ENCODE results near the gene TARS3.

The TARS3 gene

GRCh38 chr15:101621961-101622360 is 102.3 kb downstream of the TARS3 start:
- H3K4me3 ChIP-seq (ENCODE audit: low read depth, low read length), result no peak overlapping the region
- no peak for TF ChIP-seq CTCF (IDR thresholded peaks at IDR 0.05; ENCODE audit: low read depth, low read length)

DNA sequence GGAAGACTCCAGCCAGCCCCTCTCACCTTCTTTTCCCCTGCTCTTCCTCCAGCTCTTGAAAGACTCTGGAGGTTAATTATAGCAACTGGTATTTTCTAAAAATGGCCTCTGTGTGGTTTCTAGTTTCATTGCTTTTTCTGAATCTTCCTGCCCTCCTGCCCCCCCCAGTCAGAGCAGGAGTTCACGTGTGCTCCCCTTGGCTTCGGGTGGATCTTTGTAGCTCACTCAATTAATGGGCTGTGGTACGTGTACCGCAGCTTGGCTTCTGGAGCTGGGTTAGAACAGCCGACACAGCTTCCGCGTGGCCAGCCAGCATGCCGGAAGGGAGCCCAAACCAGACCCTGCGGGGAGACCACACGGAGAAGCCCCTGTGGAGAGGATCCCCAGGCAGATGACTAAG is 103.6 kb downstream of the TARS3 start:
- no peak for TF ChIP-seq CTCF (IDR thresholded peaks at IDR 0.05; ENCODE audit: low read depth, low read length)
- no peak overlapping the region for H3K4me3 ChIP-seq (ENCODE audit: low read depth, low read length)

- no peak for TF ChIP-seq CTCF (IDR thresholded peaks at IDR 0.05; ENCODE audit: low read depth, low read length)
- H3K4me3 ChIP-seq (ENCODE audit: low read depth, low read length), result no peak overlapping the region
Measured at GRCh38 chr15:101619615-101619865, 104.7 kb downstream of the TARS3 start.

DNA sequence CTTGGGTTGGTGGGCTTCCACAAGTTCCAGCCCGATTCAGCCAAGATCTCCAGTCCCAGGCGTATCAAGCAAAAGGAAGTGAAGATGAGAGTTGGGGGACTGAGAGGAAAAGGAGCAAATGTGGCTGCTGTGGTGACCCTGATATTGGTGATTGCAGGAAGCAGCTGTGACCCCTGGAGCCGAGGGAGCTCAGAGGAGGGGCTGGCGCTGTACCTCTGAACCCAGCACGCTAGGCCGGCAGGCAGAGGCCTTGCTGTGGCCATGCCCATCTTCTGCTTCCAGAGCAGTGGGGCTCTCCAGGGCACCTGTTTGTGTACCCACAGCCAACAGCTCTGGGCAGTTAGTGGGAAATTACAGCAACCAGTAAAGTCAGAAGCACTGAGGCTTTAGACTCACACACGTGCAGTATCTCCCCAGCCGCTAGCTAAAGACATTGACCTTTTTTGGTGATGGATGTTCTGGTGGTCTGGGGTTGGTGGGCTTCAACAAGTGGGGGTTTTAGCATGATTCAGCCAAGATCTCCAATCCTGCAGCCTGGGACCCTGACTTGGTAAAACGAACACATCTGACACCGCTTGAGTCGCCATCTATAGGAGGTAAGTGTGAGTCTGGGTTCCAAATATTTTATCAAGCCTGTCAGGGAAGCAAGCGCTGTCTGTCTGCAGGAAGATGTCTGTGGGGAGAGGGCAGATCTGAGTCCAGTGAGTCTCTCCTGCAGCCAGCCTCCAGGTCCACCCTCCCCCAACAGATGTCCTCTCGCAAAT is 105.2 kb downstream of the TARS3 start:
- H3K4me3 ChIP-seq (ENCODE audit: low read depth, low read length), result no peak overlapping the region
- no peak for TF ChIP-seq CTCF (IDR thresholded peaks at IDR 0.05; ENCODE audit: low read depth, low read length)

GRCh38 chr15:101618076-101618475 is 106.2 kb downstream of the TARS3 start:
- no peak for TF ChIP-seq CTCF (IDR thresholded peaks at IDR 0.05; ENCODE audit: low read depth, low read length)
- H3K4me3 ChIP-seq (ENCODE audit: low read depth, low read length), result no peak overlapping the region

GRCh38 chr15:101617390-101617965 is 106.8 kb downstream of the TARS3 start:
- H3K4me3 ChIP-seq (ENCODE audit: low read depth, low read length), result no peak overlapping the region
- no peak for TF ChIP-seq CTCF (IDR thresholded peaks at IDR 0.05; ENCODE audit: low read depth, low read length)

- H3K4me3 ChIP-seq (ENCODE audit: low read depth, low read length), result no peak overlapping the region
- no peak for TF ChIP-seq CTCF (IDR thresholded peaks at IDR 0.05; ENCODE audit: low read depth, low read length)
Measured at GRCh38 chr15:101615986-101616848, 108.1 kb downstream of the TARS3 start.

Data from WI38 (cell line).